HUES6 (cell line): ENCODE measurements around the gene RGS7.

Experiments used
- H3K27ac ChIP-seq: 2 replicates; pipeline ENCODE4 v1.7.0; 2013; ENCODE audit warnings: low read depth, mild to moderate bottlenecking, low read length, inconsistent platforms
- H3K27me3 ChIP-seq: 2 replicates; pipeline ENCODE4 v1.6.1; 2013; ENCODE audit warnings: low read length; ENCODE audit not compliant: control insufficient read depth, insufficient read depth
- H3K36me3 ChIP-seq: 2 replicates; pipeline ENCODE4 v1.6.1; 2013; ENCODE audit warnings: low read length; ENCODE audit not compliant: control insufficient read depth, insufficient read depth
- H3K4me1 ChIP-seq: 2 replicates; pipeline ENCODE4 v1.6.1; 2013; ENCODE audit warnings: low read length; ENCODE audit not compliant: control insufficient read depth, insufficient read depth
- H3K4me3 ChIP-seq: 2 replicates; pipeline ENCODE4 v1.5.1; 2013; ENCODE audit warnings: low read depth, low read length
- H3K9ac ChIP-seq: one replicate; pipeline ENCODE4 v1.6.1; 2013; ENCODE audit warnings: mild to moderate bottlenecking, low read length
- H3K9me3 ChIP-seq: 2 replicates; pipeline ENCODE4 v1.6.1; 2013; ENCODE audit warnings: low read depth, low read length; ENCODE audit not compliant: control insufficient read depth, insufficient read depth

Gene RGS7

GRCh38 chr1:241086686-241087085, 270.3 kb downstream of the RGS7 start:
- no peaks in the 10 kb centered on the region for H3K9me3 ChIP-seq
- no peak overlapping the region for H3K4me3 ChIP-seq
- H3K4me1 ChIP-seq: no peaks in the 10 kb centered on the region
- H3K36me3 ChIP-seq: no peaks in the 10 kb centered on the region
- H3K27me3 ChIP-seq: no peaks in the 10 kb centered on the region
- H3K27ac ChIP-seq: no peak overlapping the region
- H3K9ac ChIP-seq: no peak overlapping the region

DNA sequence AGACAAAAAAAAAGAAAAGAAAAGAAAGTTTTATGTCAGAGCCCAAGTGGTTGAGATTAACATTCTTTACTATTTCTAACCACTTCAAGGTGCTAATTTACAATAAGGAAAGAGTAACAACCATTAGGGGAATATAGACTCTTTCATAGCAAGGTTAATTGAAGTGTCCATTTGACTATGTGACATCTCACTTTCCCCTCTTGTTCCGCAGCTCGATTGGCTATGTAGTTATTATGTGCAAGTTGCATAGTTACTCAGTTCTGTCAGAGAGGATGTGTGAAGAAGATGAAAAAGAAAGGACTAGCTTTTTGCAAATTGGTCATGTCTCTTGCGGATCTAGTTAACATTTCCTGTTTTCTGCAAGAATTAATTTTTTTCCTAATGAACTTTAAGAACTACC, 273.7 kb downstream of the RGS7 start:
- H3K27me3 ChIP-seq: no peaks in the 10 kb centered on the region
- no peak overlapping the region for H3K27ac ChIP-seq
- H3K9me3 ChIP-seq: no peaks in the 10 kb centered on the region
- no peaks in the 10 kb centered on the region for H3K36me3 ChIP-seq
- H3K9ac ChIP-seq: no peak overlapping the region
- no peaks in the 10 kb centered on the region; the same call in 1 of the 2 replicates for H3K4me1 ChIP-seq
- no peak overlapping the region for H3K4me3 ChIP-seq

- Histone ChIP-seq H3K4me3 (no peak overlapping the region), H3K4me1 (peaks cover 3% of the 10 kb centered on the region; the same call in 1 of the 2 replicates), H3K27ac (no peak overlapping the region), H3K27me3 (no peaks in the 10 kb centered on the region), H3K9ac (no peak overlapping the region), H3K9me3 (no peaks in the 10 kb centered on the region), H3K36me3 (no peaks in the 10 kb centered on the region)
These were observed 275.5 kb downstream of the RGS7 start for GRCh38 chr1:241081473-241081872.

DNA sequence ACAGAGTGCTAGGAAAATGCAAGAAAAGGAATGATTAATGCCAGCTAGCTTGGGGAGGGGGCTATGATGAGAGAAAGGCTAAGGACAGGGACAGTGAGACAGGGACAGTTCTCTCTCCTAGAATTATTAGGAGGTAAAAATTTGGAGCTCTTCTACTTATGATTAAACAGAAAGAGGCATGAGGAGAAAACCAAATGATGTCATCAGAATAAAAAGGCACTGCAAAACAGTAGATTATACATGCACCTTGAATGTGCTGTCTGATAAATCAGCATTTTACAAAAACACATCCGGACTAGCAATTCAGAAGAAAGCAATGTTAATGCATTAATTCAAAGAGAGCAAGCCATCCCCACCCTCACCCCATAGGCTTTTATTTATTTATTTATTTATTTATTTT, 277.5 kb downstream of the RGS7 start:
- no peak overlapping the region for H3K27ac ChIP-seq
- no peaks in the 10 kb centered on the region for H3K36me3 ChIP-seq
- H3K27me3 ChIP-seq: no peaks in the 10 kb centered on the region
- no peak overlapping the region for H3K4me3 ChIP-seq
- H3K4me1 ChIP-seq: peaks cover 3% of the 10 kb centered on the region; the same call in 1 of the 2 replicates
- H3K9me3 ChIP-seq: no peaks in the 10 kb centered on the region
- H3K9ac ChIP-seq: no peak overlapping the region

DNA sequence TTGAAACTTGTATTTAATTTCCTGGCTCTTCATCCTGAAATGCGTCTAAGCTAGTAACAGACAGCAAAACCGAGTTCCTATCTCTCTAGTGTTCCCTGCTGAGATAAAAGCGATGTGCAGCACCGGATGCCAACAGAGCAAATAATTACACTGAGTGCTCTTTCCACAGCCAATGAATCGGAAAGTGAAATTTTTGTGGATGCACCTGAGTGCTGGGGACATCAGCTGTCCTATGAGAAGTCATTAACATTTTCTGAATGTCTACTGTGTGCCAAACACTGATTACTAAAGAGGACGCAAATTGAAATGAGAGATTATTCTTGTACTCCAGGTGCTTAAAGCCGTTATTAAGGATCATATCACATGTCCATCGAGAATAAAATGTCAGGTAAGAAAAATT, 278.0 kb downstream of the RGS7 start:
- Histone ChIP-seq H3K4me1 (peaks cover 3% of the 10 kb centered on the region; the same call in 1 of the 2 replicates), H3K9ac (no peak overlapping the region), H3K36me3 (no peaks in the 10 kb centered on the region), H3K27me3 (no peaks in the 10 kb centered on the region), H3K9me3 (no peaks in the 10 kb centered on the region), H3K4me3 (no peak overlapping the region), H3K27ac (no peak overlapping the region)

GRCh38 chr1:241077386-241078147, 279.4 kb downstream of the RGS7 start:
- Histone ChIP-seq H3K27ac (no peak overlapping the region), H3K4me3 (no peak overlapping the region), H3K9ac (no peak overlapping the region), H3K4me1 (peaks cover 3% of the 10 kb centered on the region; the same call in 1 of the 2 replicates), H3K36me3 (no peaks in the 10 kb centered on the region), H3K9me3 (no peaks in the 10 kb centered on the region), H3K27me3 (no peaks in the 10 kb centered on the region)

- no peaks in the 10 kb centered on the region for H3K27me3 ChIP-seq
- H3K4me3 ChIP-seq: no peak overlapping the region
- H3K9me3 ChIP-seq: no peaks in the 10 kb centered on the region
- no peak overlapping the region for H3K27ac ChIP-seq
- no peak overlapping the region for H3K9ac ChIP-seq
- H3K36me3 ChIP-seq: no peaks in the 10 kb centered on the region
- H3K4me1 ChIP-seq: peaks cover 3% of the 10 kb centered on the region; the same call in 1 of the 2 replicates
These were observed 282.5 kb downstream of the RGS7 start for GRCh38 chr1:241074507-241074906.

DNA sequence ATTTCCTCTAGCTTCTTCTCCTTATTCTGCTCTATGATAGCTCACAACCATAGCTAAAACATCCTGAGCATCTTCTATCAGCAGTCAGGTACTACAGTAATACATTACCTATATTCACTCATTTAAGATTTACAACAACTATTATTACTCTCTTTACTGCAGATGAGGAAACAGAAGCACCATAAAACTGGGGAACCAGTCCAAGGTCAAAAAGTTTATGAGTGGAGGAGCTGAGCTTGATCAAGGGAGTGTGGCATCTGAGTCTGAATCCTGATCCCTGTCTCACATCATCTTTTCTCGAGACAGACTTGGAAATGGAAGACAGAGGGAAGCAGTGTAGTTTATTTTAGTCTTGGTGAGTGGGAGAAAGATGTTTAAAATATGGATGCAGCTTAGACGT, 288.6 kb downstream of the RGS7 start:
- H3K36me3 ChIP-seq: no peaks in the 10 kb centered on the region
- no peak overlapping the region for H3K4me3 ChIP-seq
- no peak overlapping the region for H3K9ac ChIP-seq
- H3K4me1 ChIP-seq: peaks cover 17% of the 10 kb centered on the region; the same call in 1 of the 2 replicates
- no peak overlapping the region for H3K27ac ChIP-seq
- H3K9me3 ChIP-seq: no peaks in the 10 kb centered on the region
- no peaks in the 10 kb centered on the region for H3K27me3 ChIP-seq

DNA sequence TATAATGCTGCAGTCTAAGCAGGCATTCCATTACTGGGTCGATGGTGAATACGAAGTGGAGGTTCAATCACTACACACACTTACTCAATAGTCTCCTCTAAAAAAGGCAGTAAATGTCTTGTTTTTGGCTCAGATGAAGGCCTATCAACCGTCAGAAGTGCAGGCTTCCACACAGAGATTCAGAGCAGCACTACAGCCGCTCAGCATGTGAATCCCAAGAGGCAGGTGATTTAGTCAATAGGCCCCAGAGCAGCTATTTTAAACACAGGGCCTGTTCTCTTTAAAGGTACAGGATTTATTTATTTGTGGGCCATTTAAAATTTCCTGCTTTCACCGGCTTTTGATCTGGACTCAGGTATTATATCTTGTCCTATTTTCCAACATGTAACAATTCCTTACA, 293.7 kb downstream of the RGS7 start:
- no peak overlapping the region for H3K27ac ChIP-seq
- H3K9me3 ChIP-seq: no peaks in the 10 kb centered on the region
- no peaks in the 10 kb centered on the region for H3K36me3 ChIP-seq
- H3K9ac ChIP-seq: no peak overlapping the region
- no peaks in the 10 kb centered on the region for H3K27me3 ChIP-seq
- peaks cover 29% of the 10 kb centered on the region for H3K4me1 ChIP-seq
- H3K4me3 ChIP-seq: no peak overlapping the region

GRCh38 chr1:241061062-241061461, 295.9 kb downstream of the RGS7 start:
- H3K36me3 ChIP-seq: no peaks in the 10 kb centered on the region
- H3K27ac ChIP-seq: no peak overlapping the region
- peaks cover 18% of the 10 kb centered on the region for H3K4me1 ChIP-seq
- H3K9me3 ChIP-seq: no peaks in the 10 kb centered on the region
- no peaks in the 10 kb centered on the region for H3K27me3 ChIP-seq
- H3K4me3 ChIP-seq: no peak overlapping the region
- no peak overlapping the region for H3K9ac ChIP-seq

DNA sequence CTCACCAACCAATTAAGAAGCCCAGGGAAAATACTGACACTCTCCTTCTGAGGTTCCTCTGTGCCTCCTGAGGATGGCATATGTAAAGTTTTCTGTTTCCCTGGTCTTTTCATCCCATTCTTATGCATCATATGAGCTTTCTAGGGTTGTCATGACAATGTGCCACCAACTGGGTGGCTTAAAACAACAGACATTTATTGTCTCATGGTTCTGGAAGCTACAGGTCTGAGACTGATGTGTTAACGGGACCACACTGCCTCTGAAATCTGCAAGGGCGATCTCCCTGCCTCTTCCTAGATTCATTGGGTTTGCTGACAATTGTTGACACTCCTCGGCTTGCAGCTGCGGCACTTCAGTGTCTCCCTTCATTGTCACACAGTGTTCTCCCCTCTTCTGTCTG, 308.4 kb downstream of the RGS7 start:
- no peaks in the 10 kb centered on the region for H3K27me3 ChIP-seq
- no peak overlapping the region for H3K9ac ChIP-seq
- no peak overlapping the region for H3K4me3 ChIP-seq
- no peak overlapping the region for H3K27ac ChIP-seq
- no peaks in the 10 kb centered on the region for H3K36me3 ChIP-seq
- peaks cover 13% of the 10 kb centered on the region; the same call in 1 of the 2 replicates for H3K4me1 ChIP-seq
- H3K9me3 ChIP-seq: no peaks in the 10 kb centered on the region
